A673 (cell line): ENCODE data around the gene LRRN4CL.
A peak's percentile ranks its signal among the peaks of the same experiment; 100 is the strongest.

Experiments used
- CTCF ChIP-seq: fragments of 300-800, 200-600 bp; sonication (generic); conservative IDR thresholded peaks from 2 replicates; pipeline ENCODE4 v1.5.1; 2017; ENCODE audit warnings: low read depth, mild to moderate bottlenecking, antibody characterized with exemption, low read length, moderate library complexity, mixed read lengths
- EZH2 ChIP-seq: fragments of 200-600 bp; sonication (generic); IDR thresholded peaks from 2 replicates; pipeline ENCODE4 v1.6.1; 2017; ENCODE audit warnings: borderline replicate concordance, low read depth, mild to moderate bottlenecking, mixed read lengths, antibody characterized with exemption, low read length; ENCODE audit not compliant: poor library complexity, severe bottlenecking

- TF ChIP-seq EZH2 (no peak), CTCF (peak; percentile 46; the same call in 1 of the 2 replicates)
Measured at GRCh38 chr11:62732830-62733229, 43.5 kb upstream of the LRRN4CL start.
